Esophagus muscularis mucosa (tissue), 4 donors: ENCODE results near the gene PIGL.

Experiments
- EP300 ChIP-seq: sonication (generic); formaldehyde crosslinking; IDR thresholded peaks from one replicate; pipeline ENCODE4 v1.6.1; 2017; ENCODE audit warnings: antibody characterized with exemption
- POLR2A ChIP-seq: fragments of 450-650 bp; IDR thresholded peaks from one replicate; pipeline ENCODE4 v1.6.1; 2017; ENCODE audit warnings: antibody characterized with exemption, moderate library complexity, mild to moderate bottlenecking, low read depth
- POLR2AphosphoS5 ChIP-seq, 2 donors: sonication (generic); formaldehyde crosslinking; IDR thresholded peaks; one replicate each; pipeline ENCODE4 v1.6.1; 2017; ENCODE audit warnings: antibody characterized with exemption in 2 of 2
- TF ChIP-seq, protein P1 (sequence below), 3 experiments: fragments of 200-600 bp in 2 of 3; fragments of 450-650 bp in 1 of 3; sonication (generic) in 2 of 3; IDR thresholded peaks; one replicate each; pipeline ENCODE4 v1.5.1; 2017 to 2019; ENCODE audit warnings: antibody characterized with exemption in 3 of 3, mild to moderate bottlenecking in 2 of 3, moderate library complexity in 1 of 3

DNA sequence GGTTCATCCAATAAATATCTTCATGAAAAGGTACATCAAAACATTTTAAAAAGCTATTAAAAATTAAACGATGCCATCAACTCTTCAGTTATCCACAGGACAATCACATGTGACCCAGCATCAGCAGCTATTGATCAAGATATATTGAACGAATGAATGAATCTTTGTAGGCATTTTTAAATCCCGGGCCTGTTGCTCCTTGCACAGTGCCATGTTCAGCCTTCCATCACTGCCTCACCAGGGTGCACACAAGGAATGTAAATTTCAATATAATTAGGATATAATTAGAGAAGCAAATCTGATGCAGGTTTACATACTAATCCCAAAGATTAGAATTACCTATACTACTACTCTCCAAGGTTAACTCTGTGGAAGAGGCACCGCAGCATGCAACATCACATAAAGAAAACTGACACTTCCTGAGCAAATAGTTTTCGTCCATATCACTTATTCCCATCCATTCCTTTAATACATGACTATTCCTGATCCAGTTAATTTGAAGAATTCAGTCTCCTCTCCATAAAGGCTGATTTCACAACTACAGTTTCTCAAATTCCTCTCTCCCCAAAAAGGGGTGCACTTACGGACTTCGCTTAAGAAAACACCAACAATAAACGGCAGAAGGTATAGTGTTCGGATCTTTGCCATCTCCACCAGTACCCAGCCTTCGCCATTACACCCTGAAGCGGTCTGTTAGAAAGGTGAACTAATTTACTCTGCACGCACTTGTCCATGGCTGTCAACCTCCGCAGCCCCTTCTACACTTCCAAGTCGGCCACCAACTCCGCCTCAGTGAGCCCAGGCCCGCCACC, 2.6 kb upstream of the PIGL start:
- TF ChIP-seq EP300 (no peak), POLR2A (no peak), POLR2AphosphoS5 (IDR thresholded peaks at IDR 0.05) (no peak)
- TF ChIP-seq, protein P1, sequence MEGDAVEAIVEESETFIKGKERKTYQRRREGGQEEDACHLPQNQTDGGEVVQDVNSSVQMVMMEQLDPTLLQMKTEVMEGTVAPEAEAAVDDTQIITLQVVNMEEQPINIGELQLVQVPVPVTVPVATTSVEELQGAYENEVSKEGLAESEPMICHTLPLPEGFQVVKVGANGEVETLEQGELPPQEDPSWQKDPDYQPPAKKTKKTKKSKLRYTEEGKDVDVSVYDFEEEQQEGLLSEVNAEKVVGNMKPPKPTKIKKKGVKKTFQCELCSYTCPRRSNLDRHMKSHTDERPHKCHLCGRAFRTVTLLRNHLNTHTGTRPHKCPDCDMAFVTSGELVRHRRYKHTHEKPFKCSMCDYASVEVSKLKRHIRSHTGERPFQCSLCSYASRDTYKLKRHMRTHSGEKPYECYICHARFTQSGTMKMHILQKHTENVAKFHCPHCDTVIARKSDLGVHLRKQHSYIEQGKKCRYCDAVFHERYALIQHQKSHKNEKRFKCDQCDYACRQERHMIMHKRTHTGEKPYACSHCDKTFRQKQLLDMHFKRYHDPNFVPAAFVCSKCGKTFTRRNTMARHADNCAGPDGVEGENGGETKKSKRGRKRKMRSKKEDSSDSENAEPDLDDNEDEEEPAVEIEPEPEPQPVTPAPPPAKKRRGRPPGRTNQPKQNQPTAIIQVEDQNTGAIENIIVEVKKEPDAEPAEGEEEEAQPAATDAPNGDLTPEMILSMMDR (IDR thresholded peaks at IDR 0.05) = no peak
